HG02973 (cell line): ENCODE data around the gene LPAR6.

Source experiments
- ATAC-seq: cut with Tn5 transposase; IDR thresholded peaks from one replicate; pipeline ENCODE4 v1.9.1; 2021; ENCODE audit warnings: moderate library complexity; ENCODE audit not compliant: unreplicated experiment

LPAR6 gene

GRCh38 chr13:48377857-48378256 lies 35.1 kb downstream of the LPAR6 start:
- no peak for ATAC-seq

DNA sequence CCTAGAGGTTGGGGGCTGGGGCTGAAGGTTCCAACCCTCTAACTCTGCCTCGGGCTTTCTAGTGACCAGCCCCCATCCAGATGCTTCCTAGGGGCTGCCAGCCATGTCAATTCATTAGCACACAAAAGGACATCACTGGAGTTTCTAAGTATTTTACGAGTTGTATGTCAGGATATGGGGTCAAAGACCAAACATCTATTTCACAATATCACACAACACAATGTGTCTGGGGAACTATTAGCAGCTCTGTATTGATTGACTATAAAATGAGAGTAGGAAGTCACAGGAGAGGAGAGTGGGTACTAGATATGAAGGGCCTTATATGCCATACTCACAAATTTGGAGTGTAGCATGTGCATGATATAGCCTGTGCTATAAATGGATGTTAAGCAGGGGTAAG lies 42.1 kb downstream of the LPAR6 start:
- ATAC-seq, result no peak

- no peak for ATAC-seq
Measured at GRCh38 chr13:48369988-48370387, 42.9 kb downstream of the LPAR6 start.
